HEK293 (cell line): ENCODE data around the gene EXD3.

ENCODE experiments used
- CTCF ChIA-PET: fragments of 350-600 bp; formaldehyde crosslinking; extraction: SDS; loops from one replicate; lab custom pipeline; 2021; ENCODE audit warnings: antibody characterized with exemption; lab: Yijun Ruan, JAX
- POLR2A ChIA-PET: fragments of 300-600 bp; formaldehyde crosslinking; extraction: SDS; loops from one replicate; lab custom pipeline; 2020; ENCODE audit warnings: antibody characterized with exemption, inconsistent platforms; lab: Yijun Ruan, JAX
- H3K27ac ChIP-seq: fragments of 200-500 bp; sonication (Bioruptor generic); 2 replicates; pipeline ENCODE4 v1.5.1; 2014; ENCODE audit warnings: low read depth, low read length, control low read depth, inconsistent platforms; ENCODE audit errors: extremely low read depth
- H3K36me3 ChIP-seq, 2 experiments: fragments of 200-500 bp in 1 of 2; sonication (Bioruptor generic) in 1 of 2; 1 replicate in 1 of 2; 2 replicates in 1 of 2; pipeline ENCODE4 v1.5.1; 2014 to 2017; ENCODE audit warnings: inconsistent platforms in 2 of 2, low read length in 2 of 2; ENCODE audit not compliant: control insufficient read depth in 2 of 2, insufficient read depth in 1 of 2
- H3K4me1 ChIP-seq: fragments of 200-500 bp; sonication (Bioruptor generic); 2 replicates; pipeline ENCODE4 v1.5.1; 2014; ENCODE audit warnings: mild to moderate bottlenecking, low read length, inconsistent platforms; ENCODE audit not compliant: control insufficient read depth, insufficient read depth
- H3K4me3 ChIP-seq: 2 replicates; pipeline ENCODE4 v1.5.1; 2011; ENCODE audit warnings: low read depth, mild to moderate bottlenecking, control low read depth, low read length, moderate library complexity
- H3K9me3 ChIP-seq: fragments of 200-500 bp; sonication (Bioruptor generic); 2 replicates; pipeline ENCODE4 v1.5.1; 2014; ENCODE audit warnings: low read depth, low read length, inconsistent platforms; ENCODE audit not compliant: control insufficient read depth, insufficient read depth
- EGR2 ChIP-seq: fragments of 450-650 bp; formaldehyde crosslinking; IDR thresholded peaks from 2 replicates; pipeline ENCODE4 v1.5.1; 2016; ENCODE audit warnings: low read depth, missing biosample characterization, missing genetic modification characterization
- GLIS1 ChIP-seq: fragments of 450-650 bp; formaldehyde crosslinking; IDR thresholded peaks from 2 replicates; pipeline ENCODE4 v1.5.1; 2016; ENCODE audit warnings: missing biosample characterization, missing genetic modification characterization
- GLIS2 ChIP-seq: fragments of 450-650 bp; formaldehyde crosslinking; IDR thresholded peaks from 2 replicates; pipeline ENCODE4 v1.5.1; 2016; ENCODE audit warnings: missing biosample characterization, missing genetic modification characterization
- KLF1 ChIP-seq: fragments of 450-650 bp; formaldehyde crosslinking; IDR thresholded peaks from 2 replicates; pipeline ENCODE4 v1.5.1; 2016; ENCODE audit warnings: missing biosample characterization, missing genetic modification characterization
- KLF10 ChIP-seq: fragments of 450-650 bp; IDR thresholded peaks from 2 replicates; pipeline ENCODE4 v1.5.1; 2018; ENCODE audit warnings: missing biosample characterization, mild to moderate bottlenecking, missing genetic modification characterization
- KLF9 ChIP-seq: fragments of 450-650 bp; formaldehyde crosslinking; IDR thresholded peaks from 2 replicates; pipeline ENCODE4 v1.5.1; 2016; ENCODE audit warnings: missing biosample characterization, missing genetic modification characterization, low read depth
- REPIN1 ChIP-seq: fragments of 450-650 bp; formaldehyde crosslinking; IDR thresholded peaks from 2 replicates; pipeline ENCODE4 v1.5.1; 2017; ENCODE audit warnings: missing biosample characterization, missing genetic modification characterization, low read depth
- ZFHX2 ChIP-seq: fragments of 450-650 bp; formaldehyde crosslinking; conservative IDR thresholded peaks from 2 replicates; pipeline ENCODE4 v1.5.1; 2016; ENCODE audit warnings: missing biosample characterization, missing genetic modification characterization
- ZFP41 ChIP-seq: fragments of 450-650 bp; formaldehyde crosslinking; IDR thresholded peaks from 2 replicates; pipeline ENCODE4 v1.5.1; 2016; ENCODE audit warnings: missing biosample characterization, missing genetic modification characterization, borderline replicate concordance
- ZNF132 ChIP-seq: fragments of 450-650 bp; formaldehyde crosslinking; IDR thresholded peaks from 2 replicates; pipeline ENCODE4 v1.5.1; 2017; ENCODE audit warnings: missing biosample characterization, missing genetic modification characterization, borderline replicate concordance
- ZNF146 ChIP-seq: fragments of 450-650 bp; formaldehyde crosslinking; IDR thresholded peaks from 2 replicates; pipeline ENCODE4 v1.5.1; 2016; ENCODE audit warnings: missing biosample characterization, missing genetic modification characterization
- ZNF404 ChIP-seq: fragments of 450-650 bp; formaldehyde crosslinking; IDR thresholded peaks from 2 replicates; pipeline ENCODE4 v1.5.1; 2017; ENCODE audit warnings: missing biosample characterization, missing genetic modification characterization
- ZNF473 ChIP-seq: fragments of 450-650 bp; formaldehyde crosslinking; IDR thresholded peaks from 2 replicates; pipeline ENCODE4 v1.5.1; 2017; ENCODE audit warnings: missing biosample characterization, missing genetic modification characterization
- ZNF521 ChIP-seq: fragments of 450-650 bp; formaldehyde crosslinking; IDR thresholded peaks from 2 replicates; pipeline ENCODE4 v1.5.1; 2017; ENCODE audit warnings: missing biosample characterization, mild to moderate bottlenecking, missing genetic modification characterization
- ZNF654 ChIP-seq: fragments of 450-650 bp; formaldehyde crosslinking; IDR thresholded peaks from 2 replicates; pipeline ENCODE4 v1.5.1; 2016; ENCODE audit warnings: low read depth, missing biosample characterization, missing genetic modification characterization
- ZNF677 ChIP-seq: fragments of 450-650 bp; IDR thresholded peaks from 2 replicates; pipeline ENCODE4 v1.5.0; 2018; ENCODE audit warnings: missing biosample characterization, mild to moderate bottlenecking, missing genetic modification characterization, moderate library complexity
- TF ChIP-seq, protein P1 (sequence below): fragments of 450-650 bp; formaldehyde crosslinking; IDR thresholded peaks from 2 replicates; pipeline ENCODE4 v1.5.1; 2017; ENCODE audit warnings: missing biosample characterization, missing genetic modification characterization
- TF ChIP-seq, protein P2 (sequence below): fragments of 450-650 bp; formaldehyde crosslinking; IDR thresholded peaks from 2 replicates; pipeline ENCODE4 v1.5.1; 2016; ENCODE audit warnings: missing biosample characterization, missing genetic modification characterization
- TF ChIP-seq, protein P3 (sequence below): fragments of 450-650 bp; formaldehyde crosslinking; IDR thresholded peaks from 2 replicates; pipeline ENCODE4 v1.5.1; 2016; ENCODE audit warnings: missing biosample characterization, missing genetic modification characterization

EXD3 gene

DNA sequence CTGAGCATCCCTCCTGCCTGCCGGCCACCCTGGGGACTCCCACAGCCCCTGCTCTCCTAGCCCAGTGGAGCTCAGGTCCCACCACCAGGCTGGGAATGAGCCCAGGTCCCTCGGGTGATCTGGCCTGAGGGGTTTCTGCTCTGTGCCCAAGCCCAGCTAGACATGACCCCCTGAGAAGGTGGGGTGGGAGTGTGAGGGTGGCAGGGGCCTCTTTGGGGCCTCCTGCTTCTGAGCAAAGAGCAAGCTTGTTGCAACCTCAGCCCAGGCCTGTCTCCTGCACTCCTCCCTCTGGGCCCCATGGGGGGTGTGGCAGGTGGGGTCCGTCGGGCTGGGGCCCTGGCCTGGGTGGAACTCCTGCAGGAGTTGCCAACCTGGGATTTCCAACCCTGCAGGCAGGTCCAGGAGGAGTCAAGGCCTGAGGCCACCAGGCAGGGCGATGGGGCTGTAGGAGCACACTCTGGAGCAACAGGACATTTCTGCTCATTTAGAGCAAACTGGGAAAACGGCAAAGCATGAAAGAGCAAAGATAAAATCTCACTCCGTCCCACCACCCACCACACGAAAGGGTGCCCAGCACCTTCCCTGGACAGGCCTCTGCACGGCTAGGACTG lies 109.5 kb downstream of the EXD3 start (continued):
- TF ChIP-seq ZNF473 (tag by site-specific recombination), result no peak
- TF ChIP-seq KLF1 (tag by site-specific recombination), result peak; percentile 50; the same call in 1 of the 2 replicates
- TF ChIP-seq, protein P1, sequence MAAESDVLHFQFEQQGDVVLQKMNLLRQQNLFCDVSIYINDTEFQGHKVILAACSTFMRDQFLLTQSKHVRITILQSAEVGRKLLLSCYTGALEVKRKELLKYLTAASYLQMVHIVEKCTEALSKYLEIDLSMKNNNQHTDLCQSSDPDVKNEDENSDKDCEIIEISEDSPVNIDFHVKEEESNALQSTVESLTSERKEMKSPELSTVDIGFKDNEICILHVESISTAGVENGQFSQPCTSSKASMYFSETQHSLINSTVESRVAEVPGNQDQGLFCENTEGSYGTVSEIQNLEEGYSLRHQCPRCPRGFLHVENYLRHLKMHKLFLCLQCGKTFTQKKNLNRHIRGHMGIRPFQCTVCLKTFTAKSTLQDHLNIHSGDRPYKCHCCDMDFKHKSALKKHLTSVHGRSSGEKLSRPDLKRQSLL, result no peak

DNA sequence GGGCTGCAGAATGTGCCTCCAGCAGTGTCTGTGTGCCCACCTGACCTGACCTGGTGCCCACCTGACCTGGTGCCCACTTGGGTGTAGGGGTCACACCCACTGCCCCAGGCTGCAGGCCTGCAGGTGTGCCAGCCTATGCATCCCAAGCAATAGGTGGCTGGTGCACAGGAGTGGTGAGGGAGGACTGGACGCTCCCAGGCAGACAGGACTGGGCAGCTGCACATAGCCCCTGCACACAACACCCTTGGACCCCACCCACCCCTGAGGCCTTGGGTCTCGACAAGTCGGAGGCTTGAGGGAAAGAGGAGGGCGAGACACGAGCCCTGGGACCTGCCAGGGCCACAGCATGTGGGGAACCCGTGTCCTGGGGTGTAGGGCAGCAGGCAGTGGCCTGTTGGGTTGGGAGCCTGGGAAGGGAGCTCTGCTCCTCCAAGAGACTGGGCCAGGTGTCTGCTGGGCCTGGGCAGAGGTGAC lies 110.1 kb downstream of the EXD3 start:
- CTCF ChIA-PET, result interaction anchor here (0.7 to 2.1 kb wide), 3 partner anchors 11 to 110 kb away, joined by 4 to 6 read pairs (median 5); partner anchors contain the start of genes EXD3, NOXA1 and NRARP
- Histone ChIP-seq H3K36me3 (no peaks in the 10 kb centered on the region), H3K27ac (no peak overlapping the region), H3K9me3 (no peaks in the 10 kb centered on the region), H3K4me1 (no peaks in the 10 kb centered on the region; the same call in 1 of the 2 replicates), H3K4me3 (no peak overlapping the region)
- TF ChIP-seq ZNF404 (tag by site-specific recombination) (no peak), KLF9 (tag by site-specific recombination) (peak; percentile 38; the same call in 1 of the 2 replicates), KLF10 (tag by site-specific recombination) (no peak)
- TF ChIP-seq, protein P2, sequence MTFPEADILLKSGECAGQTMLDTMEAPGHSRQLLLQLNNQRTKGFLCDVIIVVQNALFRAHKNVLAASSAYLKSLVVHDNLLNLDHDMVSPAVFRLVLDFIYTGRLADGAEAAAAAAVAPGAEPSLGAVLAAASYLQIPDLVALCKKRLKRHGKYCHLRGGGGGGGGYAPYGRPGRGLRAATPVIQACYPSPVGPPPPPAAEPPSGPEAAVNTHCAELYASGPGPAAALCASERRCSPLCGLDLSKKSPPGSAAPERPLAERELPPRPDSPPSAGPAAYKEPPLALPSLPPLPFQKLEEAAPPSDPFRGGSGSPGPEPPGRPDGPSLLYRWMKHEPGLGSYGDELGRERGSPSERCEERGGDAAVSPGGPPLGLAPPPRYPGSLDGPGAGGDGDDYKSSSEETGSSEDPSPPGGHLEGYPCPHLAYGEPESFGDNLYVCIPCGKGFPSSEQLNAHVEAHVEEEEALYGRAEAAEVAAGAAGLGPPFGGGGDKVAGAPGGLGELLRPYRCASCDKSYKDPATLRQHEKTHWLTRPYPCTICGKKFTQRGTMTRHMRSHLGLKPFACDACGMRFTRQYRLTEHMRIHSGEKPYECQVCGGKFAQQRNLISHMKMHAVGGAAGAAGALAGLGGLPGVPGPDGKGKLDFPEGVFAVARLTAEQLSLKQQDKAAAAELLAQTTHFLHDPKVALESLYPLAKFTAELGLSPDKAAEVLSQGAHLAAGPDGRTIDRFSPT (tag by site-specific recombination), result peak; percentile 61; the same call in 1 of the 2 replicates
- POLR2A ChIA-PET, result interaction anchor here (0.8 to 5.4 kb wide), 2 partner anchors 11 to 74 kb away, joined by 3 to 40 read pairs; partner anchors contain the start of gene NRARP

DNA sequence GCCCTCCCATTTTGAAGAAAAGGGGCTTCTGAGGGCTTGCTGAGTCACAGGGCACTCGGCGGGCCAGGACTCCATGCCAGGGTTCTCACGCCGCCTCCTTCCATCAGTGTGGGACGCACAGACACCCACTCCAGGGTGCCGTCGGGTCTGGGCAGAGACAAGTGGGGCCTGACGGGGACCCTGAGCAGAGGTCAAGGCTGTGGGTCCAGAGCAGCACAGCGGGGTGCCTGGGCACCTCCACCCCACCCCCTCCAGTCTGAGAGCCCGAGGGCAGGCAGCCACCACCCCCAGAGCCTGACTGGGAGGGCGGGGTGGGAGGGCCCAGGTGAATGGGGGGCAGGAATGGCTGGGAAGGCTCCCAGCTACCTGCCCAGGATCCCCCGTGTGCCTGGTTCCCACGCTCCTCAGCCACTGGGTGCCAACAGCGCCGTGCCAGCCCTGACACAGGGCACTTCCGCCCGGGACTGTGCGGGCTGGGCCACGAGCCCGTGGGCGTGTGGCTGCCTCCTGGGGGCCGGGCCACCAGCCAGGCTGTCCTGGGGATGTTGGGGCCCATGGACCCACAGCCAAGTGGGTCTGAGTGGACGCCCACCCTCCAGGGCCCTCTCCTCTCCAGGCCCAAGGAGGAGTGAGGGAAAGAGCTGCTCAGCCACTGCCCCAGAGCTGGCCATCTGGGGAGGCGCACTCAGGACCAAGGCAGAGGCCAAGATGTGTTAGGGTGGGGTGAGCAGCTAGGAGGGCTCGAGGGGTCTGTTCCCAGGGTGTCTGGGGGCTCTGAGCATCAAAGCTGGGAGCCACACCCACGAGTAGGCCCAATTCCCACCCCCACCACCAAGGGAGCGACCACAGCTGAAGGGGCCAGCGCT lies 110.7 kb downstream of the EXD3 start:
- Histone ChIP-seq H3K27ac (no peak overlapping the region), H3K4me3 (no peak overlapping the region), H3K9me3 (no peaks in the 10 kb centered on the region)
- ChIA-PET POLR2A (interaction anchor here (0.8 to 5.4 kb wide), 2 partner anchors 11 to 75 kb away, joined by 3 to 40 read pairs; partner anchors contain the start of gene NRARP), CTCF (interaction anchor here (0.7 to 2.1 kb wide), 3 partner anchors 10 to 141 kb away, joined by 3 to 6 read pairs (median 4); partner anchors contain the start of genes EXD3, NOXA1 and NRARP)
- TF ChIP-seq ZFHX2 (tag by site-specific recombination) (peak; percentile 60; the same call in 1 of the 2 replicates), REPIN1 (no peak), GLIS1 (tag by site-specific recombination) (peak; percentile 47), EGR2 (peak; percentile 40)
- TF ChIP-seq, all 188 proteins: peak for 3
- H3K36me3 ChIP-seq, result no peaks in the 10 kb centered on the region
- no peaks in the 10 kb centered on the region; the same call in 1 of the 2 replicates for H3K4me1 ChIP-seq

DNA sequence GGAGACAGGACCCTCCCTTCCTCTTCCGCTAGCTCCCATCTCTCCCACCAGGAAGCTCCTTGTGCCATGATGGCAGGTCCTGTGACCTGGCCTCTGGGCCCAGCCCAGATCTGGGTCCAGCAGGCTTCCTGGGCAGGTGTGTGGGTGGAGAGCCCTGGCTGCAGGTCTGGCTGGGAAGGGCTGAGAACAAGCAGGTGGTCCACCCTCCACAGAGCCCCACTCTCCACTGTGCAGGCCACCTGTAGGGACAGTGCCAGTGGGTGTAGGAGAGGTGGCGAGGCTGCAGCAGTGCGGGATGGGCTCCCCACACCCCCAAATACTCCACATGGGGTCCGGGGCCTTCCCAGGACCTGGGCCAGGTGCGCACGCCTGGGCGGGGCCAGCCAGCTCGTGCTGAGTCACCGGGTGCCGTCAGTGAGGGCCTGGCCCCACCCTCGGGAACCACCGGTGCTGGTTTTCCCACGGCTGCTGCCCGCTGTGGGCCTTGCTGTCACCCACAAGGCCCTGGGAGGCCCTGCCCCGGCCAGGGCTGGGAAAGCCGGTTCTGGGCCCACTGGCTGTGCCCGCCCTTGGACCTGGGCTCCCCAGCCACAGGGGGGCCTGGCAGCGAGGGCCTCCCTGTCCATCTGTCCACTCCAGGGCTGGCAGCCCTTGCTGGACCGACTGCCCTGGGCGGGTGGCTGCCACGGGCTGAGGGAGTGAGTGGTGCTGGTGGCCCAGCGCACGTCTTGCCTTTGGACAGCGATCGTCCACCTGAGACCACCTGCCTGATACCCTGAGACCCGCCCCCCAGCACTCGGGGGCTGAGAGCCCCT lies 111.6 kb downstream of the EXD3 start:
- H3K9me3 ChIP-seq, result no peaks in the 10 kb centered on the region
- TF ChIP-seq, protein P3, sequence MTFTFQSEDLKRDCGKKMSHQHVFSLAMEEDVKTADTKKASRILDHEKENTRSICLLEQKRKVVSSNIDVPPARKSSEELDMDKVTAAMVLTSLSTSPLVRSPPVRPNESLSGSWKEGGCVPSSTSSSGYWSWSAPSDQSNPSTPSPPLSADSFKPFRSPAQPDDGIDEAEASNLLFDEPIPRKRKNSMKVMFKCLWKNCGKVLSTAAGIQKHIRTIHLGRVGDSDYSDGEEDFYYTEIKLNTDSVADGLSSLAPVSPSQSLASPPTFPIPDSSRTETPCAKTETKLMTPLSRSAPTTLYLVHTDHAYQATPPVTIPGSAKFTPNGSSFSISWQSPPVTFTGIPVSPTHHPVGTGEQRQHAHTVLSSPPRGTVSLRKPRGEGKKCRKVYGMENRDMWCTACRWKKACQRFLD (tag by site-specific recombination), result no peak
- TF ChIP-seq ZNF132 (tag by site-specific recombination), result no peak
- TF ChIP-seq ZNF654, result no peak
- TF ChIP-seq GLIS2 (tag by site-specific recombination), result no peak
- TF ChIP-seq ZNF521, result no peak
- no peak for TF ChIP-seq ZNF146 (tag by site-specific recombination)
- peak; percentile 81 for TF ChIP-seq KLF1 (tag by site-specific recombination)
- TF ChIP-seq ZNF677, result no peak
- no peak for TF ChIP-seq ZFP41 (tag by site-specific recombination)

More for the DNA sequence above, 111.6 kb downstream of the EXD3 start:
- ChIA-PET POLR2A (interaction anchor here (1.3 to 5.4 kb wide), 3 partner anchors 9 to 68 kb away, joined by 3 to 40 read pairs (median 4); partner anchors contain the start of gene NRARP), CTCF (interaction anchor here (0.8 to 2.1 kb wide), 2 partner anchors 9 kb away, joined by 6 read pairs; partner anchors contain the start of gene NRARP)
- no peak overlapping the region for H3K27ac ChIP-seq
- H3K4me3 ChIP-seq, result no peak overlapping the region
- no peaks in the 10 kb centered on the region; the same call in 1 of the 2 replicates for H3K4me1 ChIP-seq
- H3K36me3 ChIP-seq, result no peaks in the 10 kb centered on the region
